Sigmoid colon (tissue), 4 donors: ENCODE data around the gene GAS6.

Source experiments
- CTCF ChIP-seq, 4 experiments: fragments of 450-650 bp in 3 of 4; fragments of 200-600 bp in 1 of 4; IDR thresholded peaks; one replicate each; pipeline ENCODE4 v1.5.1; 2016 to 2019; ENCODE audit warnings: antibody characterized with exemption in 4 of 4, mild to moderate bottlenecking in 3 of 4, moderate library complexity in 2 of 4
- EP300 ChIP-seq, 4 donors: sonication (generic); formaldehyde crosslinking; IDR thresholded peaks; one replicate each; pipeline ENCODE4 v1.6.1; 2017; ENCODE audit warnings: antibody characterized with exemption in 4 of 4
- POLR2A ChIP-seq, 2 donors: fragments of 450-650 bp; IDR thresholded peaks; one replicate each; pipeline ENCODE4 v1.6.1; 2016; ENCODE audit warnings: antibody characterized with exemption in 2 of 2, mild to moderate bottlenecking in 2 of 2, moderate library complexity in 2 of 2
- POLR2AphosphoS5 ChIP-seq, 4 donors: sonication (generic); formaldehyde crosslinking; IDR thresholded peaks; one replicate each; pipeline ENCODE4 v1.6.1; 2017; ENCODE audit warnings: antibody characterized with exemption in 4 of 4

GRCh38 chr13:113850722-113851479, 13.0 kb downstream of the GAS6 start:
- TF ChIP-seq CTCF (IDR thresholded peaks at IDR 0.05), result no peak
- TF ChIP-seq POLR2AphosphoS5 (IDR thresholded peaks at IDR 0.05), result no peak
- TF ChIP-seq POLR2A (IDR thresholded peaks at IDR 0.05), result no peak
- no peak for TF ChIP-seq EP300 (IDR thresholded peaks at IDR 0.05)
